Endothelial cell of umbilical vein (primary cell): ENCODE data around the gene CHST8. TPM values are rescaled to one million over a fixed set of nuclear protein-coding genes. Genes with fewer than 3 reads are reported as not detected.

ENCODE experiments used
- BruUV-seq: library from RNA; stranded (reverse); fragments of 400-500 nt; replicated peaks from 2 replicates; lab custom pipeline; 2021; lab: Mats Ljungman, UMichigan
- CTCF ChIA-PET: fragments of 300-600, 350-600 bp; sonication (Branson Sonifier 250); formaldehyde crosslinking; loops from one replicate; lab custom pipeline; 2021; ENCODE audit warnings: antibody characterized with exemption, inconsistent platforms; lab: Charles Lee
- POLR2A ChIA-PET: fragments of 300-600, 350-600 bp; sonication (Branson Sonifier 250); formaldehyde crosslinking; loops from one replicate; lab custom pipeline; 2021; ENCODE audit warnings: antibody characterized with exemption, inconsistent platforms; lab: Charles Lee
- DNase-seq: peaks from one replicate; pipeline ENCODE4 v3.0.0-alpha.2; 2011; ENCODE audit warnings: low read depth, low spot score
- FAIRE-seq: peaks from 2 replicates; lab custom pipeline; 2011; peaks lifted over from hg19 to GRCh38; lab: Jason Lieb, UNC
- H2AFZ ChIP-seq: 2 replicates; pipeline ENCODE4 v1.6.0; 2012; ENCODE audit warnings: low read depth, low read length, control low read depth, inconsistent platforms
- H3K27ac ChIP-seq: 2 replicates; pipeline ENCODE4 v1.5.1; 2011; ENCODE audit warnings: low read depth, mild to moderate bottlenecking, control low read depth, low read length, moderate library complexity; ENCODE audit not compliant: insufficient read depth
- H3K27me3 ChIP-seq, 2 experiments: 2 replicates each; pipeline versions ENCODE4 v1.6.0 to v1.6.1; 2011; ENCODE audit warnings: low read length in 2 of 2, mixed read lengths in 1 of 2; ENCODE audit not compliant: control insufficient read depth in 2 of 2, insufficient read depth in 2 of 2
- H3K36me3 ChIP-seq, 2 experiments: 2 replicates in 1 of 2; 3 replicates in 1 of 2; pipeline ENCODE4 v1.5.1; 2011; ENCODE audit warnings: low read length in 2 of 2, mild to moderate bottlenecking in 1 of 2, moderate library complexity in 1 of 2; ENCODE audit not compliant: control insufficient read depth in 2 of 2, insufficient read depth in 2 of 2; ENCODE audit errors: extremely low read depth in 1 of 2
- H3K4me1 ChIP-seq: 3 replicates; pipeline ENCODE4 v1.5.1; 2011; ENCODE audit warnings: mild to moderate bottlenecking, low read length; ENCODE audit not compliant: control insufficient read depth, insufficient read depth; ENCODE audit errors: extremely low read depth
- H3K4me2 ChIP-seq: 2 replicates; pipeline ENCODE4 v1.6.1; 2011; ENCODE audit warnings: low read length, control low read depth, mixed read lengths; ENCODE audit not compliant: insufficient read depth
- H3K4me3 ChIP-seq, 3 experiments: fragments of 200-600 bp in 1 of 3; sonication (generic), shearing (Covaris generic) in 1 of 3; replicated peaks in 1 of 3; 2 replicates each; pipeline ENCODE4 v1.5.1; 2011 to 2016; ENCODE audit warnings: control low read depth in 3 of 3, low read length in 3 of 3, mild to moderate bottlenecking in 2 of 3, inconsistent platforms in 1 of 3, low read depth in 1 of 3, moderate library complexity in 1 of 3; ENCODE audit not compliant: insufficient read depth in 1 of 3
- H3K79me2 ChIP-seq: 2 replicates; pipeline ENCODE4 v1.6.0; 2012; ENCODE audit warnings: low read length, inconsistent platforms; ENCODE audit not compliant: control insufficient read depth, insufficient read depth
- H3K9ac ChIP-seq: replicated peaks from 2 replicates; pipeline ENCODE3; 2011; ENCODE audit warnings: low read length, control low read depth; ENCODE audit not compliant: insufficient read depth; ENCODE audit errors: extremely low read depth
- H3K9me1 ChIP-seq: replicated peaks from 3 replicates; pipeline ENCODE4 v1.6.0; 2011; ENCODE audit warnings: mild to moderate bottlenecking, low read length; ENCODE audit not compliant: control insufficient read depth, insufficient read depth; ENCODE audit errors: extremely low read depth
- H3K9me3 ChIP-seq: replicated peaks from 2 replicates; pipeline ENCODE4 v1.5.1; 2012; ENCODE audit warnings: low read length, inconsistent platforms; ENCODE audit not compliant: control insufficient read depth, insufficient read depth
- H4K20me1 ChIP-seq: replicated peaks from 2 replicates; pipeline ENCODE3; 2011; ENCODE audit warnings: mild to moderate bottlenecking, low read length; ENCODE audit not compliant: control insufficient read depth, insufficient read depth; ENCODE audit errors: extremely low read depth
- EZH2 ChIP-seq: IDR thresholded peaks from 2 replicates; pipeline ENCODE4 v1.6.1; 2012; ENCODE audit warnings: borderline replicate concordance, low read depth, mild to moderate bottlenecking, moderate library complexity, low read length, inconsistent platforms; ENCODE audit not compliant: severe bottlenecking
- FOS ChIP-seq: IDR thresholded peaks from 2 replicates; pipeline ENCODE4 v1.6.1; 2011; ENCODE audit warnings: mild to moderate bottlenecking, low read length, moderate library complexity, borderline replicate concordance; ENCODE audit not compliant: insufficient read depth
- GATA2 ChIP-seq: IDR thresholded peaks from 2 replicates; pipeline ENCODE4 v1.7.0; 2011; ENCODE audit warnings: low read depth, mild to moderate bottlenecking, moderate library complexity, mixed read lengths, low read length; ENCODE audit not compliant: insufficient read length, insufficient read depth
- JUN ChIP-seq: IDR thresholded peaks from 2 replicates; pipeline ENCODE4 v1.6.1; 2011; ENCODE audit warnings: borderline replicate concordance, low read depth; ENCODE audit not compliant: insufficient read length, insufficient read depth
- MYC ChIP-seq: IDR thresholded peaks from one replicate; pipeline ENCODE4 v1.6.1; 2011; ENCODE audit warnings: mild to moderate bottlenecking, low read depth, low read length
- POLR2A ChIP-seq: IDR thresholded peaks from 2 replicates; pipeline ENCODE4 v1.6.1; 2012; ENCODE audit warnings: low read depth, mild to moderate bottlenecking, control low read depth, low read length
- POLR2AphosphoS5 ChIP-seq: IDR thresholded peaks from 2 replicates; pipeline ENCODE4 v1.6.1; 2012; ENCODE audit warnings: low read depth, mild to moderate bottlenecking, control low read depth, low read length, moderate library complexity; ENCODE audit not compliant: insufficient read depth
- dilution Hi-C: fragments of 300-500 bp; cut with MboI; formaldehyde crosslinking; loops from one replicate; pipeline ENCODE4 v1.15.0; 2019; ENCODE audit warnings: low sequenced_read_pairs; ENCODE audit not compliant: extremely low pct_ligation_motif_present
- intact Hi-C: fragments of 100-400 bp; cut with micrococcal nuclease; formaldehyde crosslinking; loops from one replicate; pipeline ENCODE4 v1.10.0; 2022
- polyA plus RNA-seq, 4 experiments: library from polyadenylated mRNA; depleted of rRNA in 3 of 4; stranded (reverse) in 3 of 4; unstranded in 1 of 4; fragments of >200 nt; gene quantifications; 2 replicates each; pipeline versions ENCODE4 v1.2.1 to v1.2.3, GENCODE V29; 2011 to 2012; ENCODE audit warnings: missing spikeins in 1 of 4
- total RNA-seq: library from RNA; stranded (reverse); gene quantifications from 2 replicates; pipeline ENCODE4 v1.2.3, GENCODE V29; 2021
- TF ChIP-seq, protein P1 (sequence below), 2 donors: IDR thresholded peaks; 1 replicate in 1 of 2; 2 replicates in 1 of 2; pipeline ENCODE4 v1.5.1; 2011; ENCODE audit warnings: low read length in 2 of 2, mild to moderate bottlenecking in 2 of 2, moderate library complexity in 2 of 2, control low read depth in 1 of 2, inconsistent platforms in 1 of 2, low read depth in 1 of 2; ENCODE audit not compliant: insufficient read depth in 1 of 2; ENCODE audit errors: extremely low read depth in 1 of 2
- TF ChIP-seq, protein P2 (sequence below): IDR thresholded peaks from 2 replicates; pipeline ENCODE4 v1.6.1; 2011; ENCODE audit not compliant: insufficient read depth, insufficient read length

Gene CHST8
- total and polyA plus RNA-seq, 2 donors (not counting 3 experiments of a cell fraction or from before 2014, with no cell fraction given) = not detected

DNA sequence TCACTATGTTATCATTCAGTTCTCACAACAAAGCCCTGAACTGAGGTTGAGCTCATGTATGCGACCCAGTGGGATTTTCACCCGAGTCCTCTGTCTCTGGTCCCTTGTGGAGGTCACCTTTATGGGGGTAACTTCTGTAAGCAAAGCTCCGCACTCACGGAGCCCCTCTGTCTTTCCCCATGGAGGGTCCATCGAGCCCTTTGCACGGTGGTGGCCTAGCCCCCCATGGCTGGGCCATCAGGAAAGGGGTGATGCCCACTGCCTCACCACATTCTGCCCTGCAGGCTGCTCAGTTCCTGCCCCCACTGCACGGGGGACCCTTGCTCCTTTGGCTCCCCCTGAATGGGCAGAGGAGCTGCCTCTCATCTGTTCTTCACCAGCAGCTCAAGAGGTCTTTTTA is 39.6 kb downstream of the CHST8 start:
- TF ChIP-seq FOS (no peak), POLR2AphosphoS5 (no peak), JUN (no peak), EZH2 (no peak), POLR2A (no peak), MYC (no peak), GATA2 (no peak)
- TF ChIP-seq, protein P1, sequence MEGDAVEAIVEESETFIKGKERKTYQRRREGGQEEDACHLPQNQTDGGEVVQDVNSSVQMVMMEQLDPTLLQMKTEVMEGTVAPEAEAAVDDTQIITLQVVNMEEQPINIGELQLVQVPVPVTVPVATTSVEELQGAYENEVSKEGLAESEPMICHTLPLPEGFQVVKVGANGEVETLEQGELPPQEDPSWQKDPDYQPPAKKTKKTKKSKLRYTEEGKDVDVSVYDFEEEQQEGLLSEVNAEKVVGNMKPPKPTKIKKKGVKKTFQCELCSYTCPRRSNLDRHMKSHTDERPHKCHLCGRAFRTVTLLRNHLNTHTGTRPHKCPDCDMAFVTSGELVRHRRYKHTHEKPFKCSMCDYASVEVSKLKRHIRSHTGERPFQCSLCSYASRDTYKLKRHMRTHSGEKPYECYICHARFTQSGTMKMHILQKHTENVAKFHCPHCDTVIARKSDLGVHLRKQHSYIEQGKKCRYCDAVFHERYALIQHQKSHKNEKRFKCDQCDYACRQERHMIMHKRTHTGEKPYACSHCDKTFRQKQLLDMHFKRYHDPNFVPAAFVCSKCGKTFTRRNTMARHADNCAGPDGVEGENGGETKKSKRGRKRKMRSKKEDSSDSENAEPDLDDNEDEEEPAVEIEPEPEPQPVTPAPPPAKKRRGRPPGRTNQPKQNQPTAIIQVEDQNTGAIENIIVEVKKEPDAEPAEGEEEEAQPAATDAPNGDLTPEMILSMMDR (IDR thresholded peaks at IDR 0.05; ENCODE audit: extremely low read depth in 1 of 2, insufficient read depth in 1 of 2, low read depth in 1 of 2, low read length in 2 of 2) = no peak
- TF ChIP-seq, protein P2, sequence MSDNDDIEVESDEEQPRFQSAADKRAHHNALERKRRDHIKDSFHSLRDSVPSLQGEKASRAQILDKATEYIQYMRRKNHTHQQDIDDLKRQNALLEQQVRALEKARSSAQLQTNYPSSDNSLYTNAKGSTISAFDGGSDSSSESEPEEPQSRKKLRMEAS = no peak
- POLR2A ChIA-PET = no interaction called here
- intact Hi-C loops = no loop called here

More for the DNA sequence above, 39.6 kb downstream of the CHST8 start:
- Histone ChIP-seq H4K20me1 (no peaks in the 10 kb centered on the region), H3K4me3 (no peak overlapping the region), H2AFZ (no peak overlapping the region), H3K27me3 (no peaks in the 10 kb centered on the region), H3K27ac (no peak overlapping the region), H3K4me1 (no peaks in the 10 kb centered on the region), H3K9me1 (no peaks in the 10 kb centered on the region), H3K9ac (no peak overlapping the region), H3K79me2 (no peaks in the 10 kb centered on the region), H3K36me3 (no peaks in the 10 kb centered on the region), H3K9me3 (no peaks in the 10 kb centered on the region), H3K4me2 (no peak overlapping the region)
- CTCF ChIA-PET = interaction anchor here (0.6 kb wide), 1 partner anchor 47 kb away, joined by 3 read pairs; no protein-coding TSS in a partner anchor
- dilution Hi-C loops = no loop called here
- BruUV-seq = no TSS peak
- no peak for DNase-seq
- FAIRE-seq = no peak
